CD4-positive, CD25-positive, alpha-beta regulatory T cell (primary cell): ENCODE measurements around the gene C13orf46. TPM values are rescaled to one million over a fixed set of nuclear protein-coding genes. Genes with fewer than 3 reads are reported as not detected.

Experiments used
- ATAC-seq, 2 donors: fragments of 150-1000 bp; cut with Tn5 transposase; one replicate each; pipeline ENCODE4 v1.10.0; 2021; ENCODE audit warnings: low read depth in 2 of 2, moderate number of reproducible peaks in 2 of 2, moderate library complexity in 1 of 2
- DNase-seq, 3 donors: peaks; one replicate each; pipeline versions ENCODE4 v3.0.0 to v3.0.0-alpha.2; 2012 to 2022; ENCODE audit warnings: mixed read lengths in 1 of 3
- H3K27ac ChIP-seq: one replicate; pipeline ENCODE4 v1.7.0; 2013; ENCODE audit warnings: mild to moderate bottlenecking, low read length; ENCODE audit not compliant: insufficient read depth, poor library complexity, severe bottlenecking
- H3K27me3 ChIP-seq: one replicate; pipeline ENCODE4 v1.7.0; 2013; ENCODE audit warnings: low read length; ENCODE audit not compliant: control insufficient read depth, insufficient read depth
- H3K36me3 ChIP-seq: one replicate; pipeline ENCODE4 v1.7.0; 2013; ENCODE audit warnings: mild to moderate bottlenecking, low read length, moderate library complexity; ENCODE audit not compliant: control insufficient read depth, insufficient read depth
- H3K4me1 ChIP-seq: 2 replicates; pipeline ENCODE4 v1.7.0; 2013; ENCODE audit warnings: mild to moderate bottlenecking, low read length; ENCODE audit not compliant: insufficient read depth, control insufficient read depth, poor library complexity, severe bottlenecking
- H3K4me3 ChIP-seq: one replicate; pipeline ENCODE4 v1.7.0; 2013; ENCODE audit warnings: low read depth, mild to moderate bottlenecking, low read length, moderate library complexity
- H3K9me3 ChIP-seq, 2 experiments: 1 replicate in 1 of 2; 2 replicates in 1 of 2; pipeline ENCODE4 v1.7.0; 2013; ENCODE audit warnings: low read length in 2 of 2, mild to moderate bottlenecking in 1 of 2, moderate library complexity in 1 of 2; ENCODE audit not compliant: control insufficient read depth in 2 of 2
- H3K27ac Mint-ChIP-seq, 3 donors: one replicate each; pipeline ENCODE4 v1.8.0; 2020 to 2022; ENCODE audit warnings: mild to moderate bottlenecking in 3 of 3, mixed read lengths in 3 of 3, moderate library complexity in 2 of 3
- H3K27me3 Mint-ChIP-seq: one replicate; pipeline ENCODE4 v1.8.0; 2022; ENCODE audit warnings: mild to moderate bottlenecking, mixed read lengths
- H3K36me3 Mint-ChIP-seq: one replicate; pipeline ENCODE4 v1.8.0; 2020; ENCODE audit warnings: mixed read lengths
- H3K4me1 Mint-ChIP-seq, 4 donors: one replicate each; pipeline ENCODE4 v1.8.0; 2020 to 2022; ENCODE audit warnings: mixed read lengths in 4 of 4, mild to moderate bottlenecking in 1 of 4
- H3K4me3 Mint-ChIP-seq, 4 donors: one replicate each; pipeline ENCODE4 v1.8.0; 2020 to 2022; ENCODE audit warnings: mild to moderate bottlenecking in 4 of 4, mixed read lengths in 4 of 4, moderate library complexity in 3 of 4
- H3K9me3 Mint-ChIP-seq, 7 donors: one replicate each; pipeline ENCODE4 v1.8.0; 2020 to 2022; ENCODE audit warnings: mixed read lengths in 7 of 7, mild to moderate bottlenecking in 3 of 7, moderate library complexity in 2 of 7
- polyA plus RNA-seq, 4 donors: library from polyadenylated mRNA; unstranded; fragments of 300-500 nt; fragmentation: Illumina TruSeq; gene quantifications; one replicate each; pipeline ENCODE4 v1.2.3, GENCODE V29; 2021
- total RNA-seq: library from RNA; stranded (reverse); gene quantifications from one replicate; pipeline ENCODE4 v1.2.3, GENCODE V29; 2022

The C13orf46 gene
- total and polyA plus RNA-seq, 5 donors from 2014 or later, result 0.16 to 21.2 (median 0.55) TPM

DNA sequence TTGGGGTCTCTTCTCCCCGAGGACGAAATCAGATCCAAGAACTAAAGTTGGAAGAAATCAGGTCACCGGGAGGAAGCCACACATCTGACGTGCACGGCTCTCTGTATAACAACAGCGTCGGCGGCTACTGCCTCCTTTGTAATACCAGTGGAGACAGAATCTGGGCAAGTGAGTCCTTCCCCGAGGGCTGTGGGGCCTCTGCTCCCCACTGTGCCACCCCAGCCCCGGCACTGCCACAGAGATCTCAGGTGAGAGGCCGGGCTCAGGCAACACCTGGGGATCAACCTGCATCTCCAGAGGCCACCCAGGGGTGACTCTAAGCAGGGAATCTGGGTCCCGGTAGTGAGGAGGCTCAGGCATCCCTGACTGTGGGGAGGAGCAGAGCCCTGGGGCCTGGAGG, 33.7 kb upstream of the C13orf46 start:
- Histone ChIP-seq H3K4me1 (no peaks in the 10 kb centered on the region), H3K36me3 (peaks cover 60% of the 10 kb centered on the region), H3K27me3 (no peaks in the 10 kb centered on the region), H3K4me3 (no peak overlapping the region), H3K27ac (no peak overlapping the region), H3K9me3 (no peaks in the 10 kb centered on the region)
- H3K36me3 Mint-ChIP-seq, result peaks cover 23% of the 10 kb centered on the region
- H3K27me3 Mint-ChIP-seq, result no peaks in the 10 kb centered on the region
- H3K4me1 Mint-ChIP-seq, result peaks cover 0 to 4% (median 1%) of the 10 kb centered on the region in 4 donors
- H3K27ac Mint-ChIP-seq, result peak overlapping the region in 2 of 3 donors; percentile 81 to 83
- peaks cover 0 to 2% (median 0%) of the 10 kb centered on the region in 7 donors for H3K9me3 Mint-ChIP-seq
- no peak overlapping the region for H3K4me3 Mint-ChIP-seq
- DNase-seq (no peak), ATAC-seq (no peak)

DNA sequence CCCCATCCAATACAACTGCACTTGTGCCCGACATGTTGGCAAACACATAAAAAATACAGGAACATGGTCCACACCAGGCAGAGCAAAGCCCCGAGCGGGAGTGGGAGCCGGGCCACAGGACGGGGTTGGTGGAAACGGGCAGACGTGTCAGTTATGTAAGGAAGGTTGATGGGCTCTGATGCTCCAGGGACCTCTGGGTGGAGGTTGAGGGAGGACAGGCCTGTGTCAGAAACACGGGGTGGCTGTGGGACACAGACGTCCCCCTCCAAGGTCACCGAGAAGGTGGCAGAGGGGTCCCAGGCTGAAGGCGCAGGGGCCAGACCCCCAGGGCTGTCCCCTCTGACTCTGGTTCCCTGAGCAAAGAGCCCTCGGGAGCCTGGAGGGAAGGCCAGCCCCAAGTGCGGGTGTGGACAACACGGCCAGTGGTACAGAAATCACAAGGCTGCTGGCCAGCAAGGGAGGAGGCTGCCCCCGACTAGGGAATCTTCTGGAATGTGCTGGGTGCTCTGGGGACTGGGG, 31.4 kb upstream of the C13orf46 start:
- Histone ChIP-seq H3K27me3 (no peaks in the 10 kb centered on the region), H3K27ac (no peak overlapping the region), H3K36me3 (peaks cover 61% of the 10 kb centered on the region), H3K4me3 (no peak overlapping the region), H3K4me1 (no peaks in the 10 kb centered on the region), H3K9me3 (no peaks in the 10 kb centered on the region)
- Mint-ChIP-seq H3K27me3 (no peaks in the 10 kb centered on the region), H3K4me3 (peak overlapping the region in 3 of 4 donors; percentile 33 to 52 (median 38)), H3K36me3 (peaks cover 17% of the 10 kb centered on the region), H3K27ac (peak overlapping the region in 1 of 3 donors; percentile 91), H3K4me1 (no peaks in the 10 kb centered on the region), H3K9me3 (peaks cover 0 to 2% (median 0%) of the 10 kb centered on the region in 7 donors)
- ATAC-seq (no peak), DNase-seq (no peak)

DNA sequence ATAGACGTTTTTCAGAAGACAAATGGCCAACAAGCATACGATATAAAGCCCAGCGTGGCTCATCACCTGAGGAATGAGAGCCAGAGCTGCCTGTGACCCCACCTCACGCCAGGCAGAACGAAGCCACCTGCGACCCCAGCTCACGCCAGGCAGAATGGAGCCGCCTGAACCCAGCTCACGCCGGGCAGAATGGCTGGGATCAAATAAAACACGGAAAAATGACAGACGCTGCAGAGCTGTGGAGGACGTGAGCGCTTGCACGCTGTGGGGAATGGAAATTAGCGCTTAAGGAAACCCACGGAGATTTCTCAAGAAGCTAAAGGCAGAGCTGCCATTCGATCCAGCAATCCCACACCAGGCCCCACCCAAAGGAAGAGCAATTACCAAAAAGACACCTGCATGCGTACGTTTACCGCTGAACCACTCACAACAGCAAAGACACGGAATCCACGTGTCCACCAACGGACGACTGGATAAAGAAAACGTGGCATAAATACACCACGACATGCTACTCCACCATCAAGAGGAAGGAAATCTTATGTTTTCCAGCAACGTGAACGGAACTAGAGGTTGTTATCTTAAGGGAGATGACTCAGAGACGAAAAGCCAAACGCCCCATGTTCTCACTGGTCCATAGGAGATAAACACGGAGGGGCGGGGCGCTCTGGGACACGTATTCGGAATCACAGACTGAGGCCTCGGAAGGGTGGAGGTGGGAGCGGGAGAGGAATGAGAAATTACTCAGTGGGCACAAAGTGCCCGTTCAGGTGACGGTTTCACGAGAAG, 30.7 kb upstream of the C13orf46 start:
- ATAC-seq (no peak), DNase-seq (no peak)
- peaks cover 0 to 2% (median 0%) of the 10 kb centered on the region in 7 donors for H3K9me3 Mint-ChIP-seq
- Histone ChIP-seq H3K27ac (no peak overlapping the region), H3K4me1 (no peaks in the 10 kb centered on the region), H3K27me3 (no peaks in the 10 kb centered on the region), H3K4me3 (no peak overlapping the region), H3K9me3 (no peaks in the 10 kb centered on the region), H3K36me3 (peaks cover 57% of the 10 kb centered on the region)
- peak overlapping the region in 2 of 4 donors; percentile 38 to 52 for H3K4me3 Mint-ChIP-seq
- H3K36me3 Mint-ChIP-seq, result peaks cover 17% of the 10 kb centered on the region
- no peaks in the 10 kb centered on the region for H3K4me1 Mint-ChIP-seq
- H3K27ac Mint-ChIP-seq, result peak overlapping the region; percentile 12 to 91 (median 48)
- H3K27me3 Mint-ChIP-seq, result no peaks in the 10 kb centered on the region

DNA sequence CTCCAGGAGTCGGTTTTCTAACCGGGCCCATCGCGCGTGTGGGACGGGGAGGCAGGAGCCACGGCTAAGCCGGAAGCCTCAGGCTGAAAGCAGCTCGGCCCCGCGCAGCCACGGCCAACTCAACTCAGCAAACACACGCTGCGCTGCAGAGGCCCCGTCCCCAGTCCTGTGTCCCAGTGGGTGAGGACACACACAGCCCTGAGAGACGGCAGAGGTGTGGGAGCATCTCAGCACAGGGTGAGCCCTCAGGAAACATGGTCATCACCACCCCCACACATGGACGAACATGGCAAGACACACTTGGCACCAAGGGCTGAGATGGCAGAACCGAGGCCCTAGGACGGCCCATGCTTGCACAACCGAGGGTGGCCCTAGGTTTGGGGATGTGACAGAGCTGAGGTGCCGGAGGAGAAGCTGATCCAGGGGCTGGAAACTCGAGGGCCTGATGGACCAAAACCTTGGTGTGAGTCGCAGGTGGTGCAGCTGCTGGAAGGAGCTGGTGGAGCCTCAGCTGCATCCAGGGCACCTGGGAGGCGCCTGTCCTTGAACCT, 29.0 kb upstream of the C13orf46 start:
- Mint-ChIP-seq H3K4me1 (peaks cover 0 to 4% (median 0%) of the 10 kb centered on the region in 4 donors), H3K36me3 (peaks cover 21% of the 10 kb centered on the region), H3K27ac (no peak overlapping the region), H3K4me3 (no peak overlapping the region), H3K9me3 (peaks cover 0 to 2% (median 0%) of the 10 kb centered on the region in 7 donors), H3K27me3 (no peaks in the 10 kb centered on the region)
- H3K27ac ChIP-seq, result no peak overlapping the region
- DNase-seq, result no peak
- peaks cover 62% of the 10 kb centered on the region for H3K36me3 ChIP-seq
- H3K27me3 ChIP-seq, result no peaks in the 10 kb centered on the region
- no peak overlapping the region for H3K4me3 ChIP-seq
- no peaks in the 10 kb centered on the region for H3K9me3 ChIP-seq
- H3K4me1 ChIP-seq, result no peaks in the 10 kb centered on the region
- no peak for ATAC-seq

DNA sequence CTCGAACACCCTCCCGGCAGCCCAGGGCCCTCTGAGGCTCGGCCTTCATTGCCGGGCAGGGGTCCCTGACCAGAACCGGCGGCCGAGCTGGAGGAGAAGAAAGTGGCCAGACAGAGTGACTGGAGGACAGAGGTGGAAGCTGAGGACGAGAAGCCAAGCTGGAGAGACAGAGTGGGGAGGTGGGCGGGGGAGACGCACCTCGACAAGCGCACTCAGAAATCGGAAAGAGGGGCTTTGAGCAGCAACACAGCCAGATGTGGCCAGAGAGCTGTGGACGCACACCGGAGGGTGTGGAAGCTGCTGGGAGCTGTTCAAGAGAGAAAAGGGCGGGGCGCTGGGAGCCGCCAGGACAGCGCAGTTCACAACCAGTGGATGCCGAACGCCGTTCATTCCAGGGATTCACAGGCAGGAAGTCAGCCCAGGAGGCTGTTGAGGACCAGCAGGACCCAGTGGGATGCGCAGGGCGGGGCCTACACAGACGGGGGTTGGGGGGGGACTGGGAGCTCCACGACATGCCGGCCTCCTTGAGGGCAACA, 28.2 kb upstream of the C13orf46 start:
- Mint-ChIP-seq H3K27ac (peak overlapping the region in 1 of 3 donors; percentile 67), H3K4me1 (peaks cover 0 to 4% (median 0%) of the 10 kb centered on the region in 4 donors), H3K9me3 (peaks cover 0 to 2% (median 0%) of the 10 kb centered on the region in 7 donors), H3K27me3 (no peaks in the 10 kb centered on the region), H3K4me3 (peak overlapping the region in 1 of 4 donors; percentile 75), H3K36me3 (peaks cover 27% of the 10 kb centered on the region)
- no peak for ATAC-seq
- no peak for DNase-seq
- Histone ChIP-seq H3K4me3 (no peak overlapping the region), H3K36me3 (peaks cover 67% of the 10 kb centered on the region), H3K9me3 (no peaks in the 10 kb centered on the region), H3K27me3 (no peaks in the 10 kb centered on the region), H3K4me1 (no peaks in the 10 kb centered on the region), H3K27ac (no peak overlapping the region)

DNA sequence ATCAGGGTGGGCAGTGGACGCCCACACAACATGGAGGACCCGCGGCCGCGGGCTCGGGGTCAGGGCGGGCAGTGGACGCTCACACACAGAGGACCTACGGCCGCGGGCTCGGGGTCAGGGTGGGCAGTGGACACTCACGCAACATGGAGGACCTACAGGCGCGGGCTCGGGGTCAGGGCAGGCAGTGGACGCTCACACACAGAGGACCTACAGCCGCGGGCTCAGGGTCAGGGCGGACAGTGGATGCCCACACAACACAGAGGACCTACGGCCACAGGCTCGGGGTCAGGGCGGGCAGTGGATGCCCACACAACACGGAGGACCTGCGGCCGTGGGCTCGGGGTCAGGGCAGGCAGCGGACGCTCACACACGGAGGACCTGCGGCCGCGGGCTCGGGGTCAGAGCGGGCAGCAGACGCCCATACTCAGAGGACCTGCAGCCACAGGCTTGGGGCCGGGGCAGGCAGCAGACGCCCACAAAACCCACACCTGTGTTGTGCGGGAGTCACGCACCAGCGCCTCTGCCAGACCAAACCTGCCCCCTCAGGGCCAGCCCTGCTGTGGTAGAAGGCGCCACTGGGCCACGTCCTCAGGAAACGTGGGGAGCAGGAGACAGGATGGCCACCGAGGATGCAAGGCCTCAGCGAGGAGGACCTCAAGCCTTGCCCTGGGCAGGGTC, 27.6 kb upstream of the C13orf46 start:
- Histone ChIP-seq H3K9me3 (no peaks in the 10 kb centered on the region), H3K27ac (no peak overlapping the region), H3K4me1 (no peaks in the 10 kb centered on the region), H3K4me3 (no peak overlapping the region), H3K36me3 (peaks cover 74% of the 10 kb centered on the region), H3K27me3 (no peaks in the 10 kb centered on the region)
- peaks cover 0 to 2% (median 0%) of the 10 kb centered on the region in 7 donors for H3K9me3 Mint-ChIP-seq
- peak overlapping the region in 1 of 3 donors; percentile 67 for H3K27ac Mint-ChIP-seq
- DNase-seq (no peak), ATAC-seq (no peak)
- H3K4me3 Mint-ChIP-seq, result peak overlapping the region in 2 of 4 donors; percentile 49 to 75
- no peaks in the 10 kb centered on the region for H3K27me3 Mint-ChIP-seq
- peaks cover 0 to 4% (median 0%) of the 10 kb centered on the region in 4 donors for H3K4me1 Mint-ChIP-seq
- peaks cover 28% of the 10 kb centered on the region for H3K36me3 Mint-ChIP-seq
